ENCODE data around the gene PDXK. TPM values are rescaled to one million over a fixed set of nuclear protein-coding genes. Genes with fewer than 3 reads are reported as not detected.

Gene PDXK
- total RNA-seq, 1 donor from 2014 or later, result 183 TPM

- Histone ChIP-seq H3K27me3 (ENCODE audit: control insufficient read depth, insufficient read depth, low read length) (peaks cover 8% of the 10 kb centered on the region), H3K36me3 (ENCODE audit: control insufficient read depth, insufficient read depth, low read length) (no peaks in the 10 kb centered on the region), H3K4me3 (ENCODE audit: low read depth, low read length) (no peak overlapping the region)
- DNase-seq (ENCODE audit: low read depth), result no peak
- TF ChIP-seq, protein P1, sequence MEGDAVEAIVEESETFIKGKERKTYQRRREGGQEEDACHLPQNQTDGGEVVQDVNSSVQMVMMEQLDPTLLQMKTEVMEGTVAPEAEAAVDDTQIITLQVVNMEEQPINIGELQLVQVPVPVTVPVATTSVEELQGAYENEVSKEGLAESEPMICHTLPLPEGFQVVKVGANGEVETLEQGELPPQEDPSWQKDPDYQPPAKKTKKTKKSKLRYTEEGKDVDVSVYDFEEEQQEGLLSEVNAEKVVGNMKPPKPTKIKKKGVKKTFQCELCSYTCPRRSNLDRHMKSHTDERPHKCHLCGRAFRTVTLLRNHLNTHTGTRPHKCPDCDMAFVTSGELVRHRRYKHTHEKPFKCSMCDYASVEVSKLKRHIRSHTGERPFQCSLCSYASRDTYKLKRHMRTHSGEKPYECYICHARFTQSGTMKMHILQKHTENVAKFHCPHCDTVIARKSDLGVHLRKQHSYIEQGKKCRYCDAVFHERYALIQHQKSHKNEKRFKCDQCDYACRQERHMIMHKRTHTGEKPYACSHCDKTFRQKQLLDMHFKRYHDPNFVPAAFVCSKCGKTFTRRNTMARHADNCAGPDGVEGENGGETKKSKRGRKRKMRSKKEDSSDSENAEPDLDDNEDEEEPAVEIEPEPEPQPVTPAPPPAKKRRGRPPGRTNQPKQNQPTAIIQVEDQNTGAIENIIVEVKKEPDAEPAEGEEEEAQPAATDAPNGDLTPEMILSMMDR (IDR thresholded peaks at IDR 0.05; ENCODE audit: insufficient read depth, low read length, poor library complexity, severe bottlenecking), result no peak
These were observed 90.4 kb downstream of the PDXK start for GRCh38 chr21:43809346-43809799.

DNA sequence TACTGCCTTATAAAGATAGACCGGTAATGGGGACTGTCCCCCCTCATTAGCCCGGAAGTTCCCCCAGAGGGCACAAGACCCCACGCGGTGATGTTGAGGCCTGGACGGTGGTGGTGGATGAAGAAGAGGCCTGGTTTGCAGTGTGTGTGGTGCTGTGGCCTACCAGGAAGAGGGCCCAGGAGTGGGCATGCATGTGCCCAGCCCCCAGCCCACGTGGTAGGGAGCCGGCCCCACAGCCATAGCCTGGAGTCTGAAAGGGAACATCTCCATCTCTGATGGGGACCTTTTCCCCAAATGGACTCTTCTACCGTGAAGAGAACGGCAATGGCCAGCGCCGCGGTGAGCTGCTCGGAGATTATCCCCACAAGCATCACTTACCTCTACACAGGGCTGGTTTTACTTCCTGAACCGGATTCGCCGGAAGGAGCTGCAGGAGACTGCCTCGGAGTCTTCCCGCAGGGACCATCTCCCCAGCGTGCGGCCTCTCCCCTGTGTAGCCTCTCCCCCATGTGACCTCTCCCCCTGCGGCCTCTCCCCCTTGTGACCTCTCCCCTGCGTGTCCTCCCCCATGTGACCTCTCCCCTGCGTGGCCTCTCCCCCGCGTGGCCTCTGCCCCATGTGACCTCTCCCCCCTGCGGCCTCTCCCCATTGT lies 91.0 kb downstream of the PDXK start:
- Histone ChIP-seq H3K4me3 (ENCODE audit: low read depth, low read length) (no peak overlapping the region), H3K36me3 (ENCODE audit: control insufficient read depth, insufficient read depth, low read length) (no peaks in the 10 kb centered on the region), H3K27me3 (ENCODE audit: control insufficient read depth, insufficient read depth, low read length) (peaks cover 14% of the 10 kb centered on the region)
- TF ChIP-seq, protein P1 (IDR thresholded peaks at IDR 0.05; ENCODE audit: insufficient read depth, low read length, poor library complexity, severe bottlenecking), result no peak
- DNase-seq (ENCODE audit: low read depth), result no peak

- peaks cover 14% of the 10 kb centered on the region for H3K27me3 ChIP-seq (ENCODE audit: control insufficient read depth, insufficient read depth, low read length)
- no peak overlapping the region for H3K4me3 ChIP-seq (ENCODE audit: low read depth, low read length)
- no peak for DNase-seq (ENCODE audit: low read depth)
- no peaks in the 10 kb centered on the region for H3K36me3 ChIP-seq (ENCODE audit: control insufficient read depth, insufficient read depth, low read length)
- TF ChIP-seq, protein P1 (IDR thresholded peaks at IDR 0.05; ENCODE audit: insufficient read depth, low read length, poor library complexity, severe bottlenecking), result peak; percentile 99
These were observed 91.8 kb downstream of the PDXK start for GRCh38 chr21:43810505-43811261.

DNA sequence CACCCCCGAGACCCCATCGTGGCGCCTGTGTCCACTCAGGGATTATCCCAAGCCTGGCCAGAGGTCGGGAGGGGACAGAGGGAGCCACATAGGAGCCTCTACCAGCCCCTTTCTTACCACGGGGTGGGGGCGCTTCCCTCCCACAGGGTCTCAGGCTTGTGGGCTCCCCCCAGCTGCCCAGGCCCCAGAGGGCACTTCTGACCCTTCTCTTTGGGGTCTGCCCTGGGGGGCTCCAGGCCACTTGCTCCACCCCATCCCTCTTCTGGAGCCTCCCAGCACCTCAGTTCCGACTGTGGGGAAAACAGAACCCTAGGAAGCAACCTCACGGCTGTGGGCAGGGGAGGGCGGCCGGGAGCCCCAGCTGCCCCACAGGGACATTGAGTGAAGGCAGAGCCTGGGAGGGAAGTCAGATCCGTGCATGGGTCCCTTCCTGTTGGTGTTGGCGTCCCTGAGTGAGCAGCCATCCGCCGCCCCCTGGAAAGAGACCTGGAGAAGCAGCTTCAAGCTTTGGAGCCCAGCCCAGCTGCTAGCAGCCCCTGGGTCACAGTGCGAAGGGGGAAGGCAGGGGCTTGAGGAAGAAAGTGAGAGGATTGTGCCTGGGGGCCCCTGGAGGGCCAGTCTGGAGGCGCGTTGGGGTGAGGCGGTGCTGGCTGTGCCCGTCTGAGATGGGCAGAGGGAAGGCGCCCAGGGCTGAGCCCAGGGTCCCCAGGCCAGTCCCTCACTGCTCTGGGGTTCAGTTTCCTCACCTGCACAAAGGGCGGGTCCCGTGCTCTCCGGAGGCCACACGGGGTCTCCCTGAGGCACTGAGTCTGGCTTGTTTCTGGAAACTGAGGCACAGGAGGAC lies 92.6 kb downstream of the PDXK start:
- Histone ChIP-seq H3K4me3 (ENCODE audit: low read depth, low read length) (no peak overlapping the region), H3K36me3 (ENCODE audit: control insufficient read depth, insufficient read depth, low read length) (no peaks in the 10 kb centered on the region), H3K27me3 (ENCODE audit: control insufficient read depth, insufficient read depth, low read length) (peaks cover 14% of the 10 kb centered on the region)
- DNase-seq (ENCODE audit: low read depth), result no peak
- TF ChIP-seq, protein P1 (IDR thresholded peaks at IDR 0.05; ENCODE audit: insufficient read depth, low read length, poor library complexity, severe bottlenecking), result no peak

Other genes starting within 250 kb of the PDXK start
- gene HSF2BP, start 59.6 kb upstream of the PDXK start, total RNA-seq, result 3.4 and 3.5 TPM in 2 replicates
- 44.7 and 47.4 TPM in 2 replicates for gene RRP1B, start 59.6 kb upstream of the PDXK start, total RNA-seq
- gene CSTB, start 57.2 kb downstream of the PDXK start, total RNA-seq, result 27.9 and 28.4 TPM in 2 replicates
- 31.9 and 38.5 TPM in 2 replicates for gene RRP1, start 70.4 kb downstream of the PDXK start, total RNA-seq
- 62.3 and 70.4 TPM in 2 replicates for gene AGPAT3, start 146.1 kb downstream of the PDXK start, total RNA-seq

All from kidney epithelial cell (primary cell).